Activated T-cell treated with anti-CD3 and anti-CD28 coated beads, Interleukin-2, amount 50 U/mL, for 4 hours (primary cell): ENCODE measurements around the gene PLEKHF1. TPM values are rescaled to one million over a fixed set of nuclear protein-coding genes. Genes with fewer than 3 reads are reported as not detected.

ENCODE experiments used
- ATAC-seq, 2 donors: fragments of 200-7000 bp; cut with Tn5 transposase; one replicate each; pipeline ENCODE4 v1.10.0; 2021
- DNase-seq: peaks from one replicate; pipeline ENCODE4 v3.0.0-alpha.2; 2020
- H3K27me3 Mint-ChIP-seq: one replicate; pipeline ENCODE4 v1.8.0; 2021; ENCODE audit warnings: low read depth, mixed read lengths
- H3K36me3 Mint-ChIP-seq: one replicate; pipeline ENCODE4 v1.8.0; 2022; ENCODE audit warnings: mixed read lengths; ENCODE audit not compliant: insufficient read depth
- H3K4me1 Mint-ChIP-seq: one replicate; pipeline ENCODE4 v1.8.0; 2021; ENCODE audit warnings: low read depth, mixed read lengths
- H3K4me3 Mint-ChIP-seq: one replicate; pipeline ENCODE4 v1.8.0; 2021; ENCODE audit warnings: mild to moderate bottlenecking, moderate library complexity, mixed read lengths
- H3K9me3 Mint-ChIP-seq: one replicate; pipeline ENCODE4 v1.8.0; 2021; ENCODE audit warnings: mixed read lengths
- total RNA-seq, 3 donors: library from RNA; stranded (reverse); gene quantifications; one replicate each; pipeline ENCODE4 v1.2.1, GENCODE V29; 2021

Gene PLEKHF1, protein sequence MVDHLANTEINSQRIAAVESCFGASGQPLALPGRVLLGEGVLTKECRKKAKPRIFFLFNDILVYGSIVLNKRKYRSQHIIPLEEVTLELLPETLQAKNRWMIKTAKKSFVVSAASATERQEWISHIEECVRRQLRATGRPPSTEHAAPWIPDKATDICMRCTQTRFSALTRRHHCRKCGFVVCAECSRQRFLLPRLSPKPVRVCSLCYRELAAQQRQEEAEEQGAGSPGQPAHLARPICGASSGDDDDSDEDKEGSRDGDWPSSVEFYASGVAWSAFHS
- total RNA-seq: 10 to 100 TPM; 16.2 to 20.1 (median 18.4) TPM

DNA sequence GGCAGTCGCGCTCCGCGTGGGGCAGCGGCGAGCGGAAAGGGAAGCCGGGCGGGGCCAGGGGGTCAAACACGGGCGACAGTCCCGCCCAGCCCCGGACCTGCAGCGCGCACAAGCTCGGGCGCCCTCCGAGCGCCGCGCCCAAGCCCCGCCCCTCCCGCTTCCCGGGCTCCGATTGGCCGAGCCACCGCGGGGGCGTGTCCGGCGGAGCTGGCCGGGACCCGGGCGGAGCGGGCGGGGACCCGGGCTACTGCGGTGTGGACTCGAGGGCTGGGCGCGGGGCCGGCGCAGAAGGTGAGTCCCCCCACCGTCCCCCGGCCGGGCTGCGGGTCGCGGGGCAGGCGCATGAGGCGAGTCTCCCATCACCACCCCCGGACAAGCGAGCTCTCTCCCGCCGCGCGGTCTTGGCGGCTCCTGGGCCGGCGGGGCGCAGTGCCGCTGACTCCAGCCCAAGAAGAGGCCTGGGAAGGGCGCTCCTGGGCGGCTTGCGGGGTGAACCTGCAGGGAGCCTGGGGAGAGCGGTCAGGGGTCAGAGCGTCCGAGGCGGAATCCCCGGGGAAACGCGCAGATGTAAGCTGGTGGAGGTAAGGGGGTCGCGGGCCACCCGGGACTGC, at the start of gene PLEKHF1:
PLEKHF1 (plus strand) TSS at position 247 of the 611 bp plus-strand sequence. CDS start 8,379 bp downstream, outside the sequence.
- Mint-ChIP-seq H3K27me3 (no peaks in the 10 kb centered on the region), H3K9me3 (no peaks in the 10 kb centered on the region), H3K36me3 (no peaks in the 10 kb centered on the region), H3K4me3 (peak within 1 kb of the TSS; percentile 84), H3K4me1 (peaks cover 63% of the 10 kb centered on the region)
- ATAC-seq (peak; percentile 85 to 86), DNase-seq (peak; percentile 69)

DNA sequence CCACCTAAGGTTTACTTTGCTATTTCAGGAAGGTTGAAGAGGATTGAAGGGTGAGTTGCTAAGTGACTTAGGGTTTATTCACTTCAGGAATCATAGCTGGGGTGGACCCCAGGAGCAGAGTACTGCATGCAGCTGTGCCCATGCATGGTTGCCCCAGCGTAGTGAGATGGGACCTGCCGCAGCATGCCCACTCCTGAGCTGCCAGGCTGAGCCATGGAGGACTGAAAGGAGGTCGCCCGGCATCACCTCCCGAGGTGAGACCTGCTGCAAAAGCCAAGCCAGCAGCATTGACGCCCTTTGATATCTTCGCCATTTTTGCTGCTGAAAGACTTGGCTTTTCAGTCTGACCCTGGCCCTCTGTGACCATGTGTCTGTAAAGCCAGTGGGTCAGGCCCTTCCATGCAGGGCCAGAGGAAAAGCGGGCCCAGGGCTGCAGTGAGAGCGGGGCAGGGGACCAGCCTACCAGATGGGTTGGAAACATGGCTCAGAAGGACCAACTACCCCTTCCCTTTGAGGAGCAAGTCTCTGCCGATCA, 49.3 kb upstream of the PLEKHF1 start:
- no peak overlapping the region for H3K4me3 Mint-ChIP-seq
- peaks cover 18% of the 10 kb centered on the region for H3K4me1 Mint-ChIP-seq
- DNase-seq (no peak), ATAC-seq (no peak)
- no peaks in the 10 kb centered on the region for H3K27me3 Mint-ChIP-seq
- H3K9me3 Mint-ChIP-seq: no peaks in the 10 kb centered on the region
- H3K36me3 Mint-ChIP-seq: peaks cover 23% of the 10 kb centered on the region

DNA sequence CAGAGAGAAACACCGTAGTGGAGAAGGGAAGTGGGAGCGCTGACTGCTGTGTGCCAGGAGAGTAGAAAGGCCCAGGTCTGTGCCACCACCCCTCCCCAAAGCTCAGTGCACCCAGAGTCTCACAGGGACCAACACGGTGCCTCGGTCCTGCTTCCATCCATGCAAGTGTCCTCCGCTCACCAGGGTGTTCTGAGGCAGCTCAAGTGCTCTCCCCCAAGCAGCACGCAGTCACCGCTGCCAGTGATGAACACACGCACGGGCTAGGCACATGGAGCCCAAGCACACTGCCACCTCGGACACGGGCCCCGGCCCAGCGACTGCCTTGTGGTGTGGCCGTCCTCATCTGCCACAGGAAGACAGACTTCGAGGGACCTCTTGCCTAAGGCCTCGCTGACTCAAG, 48.7 kb upstream of the PLEKHF1 start:
- H3K4me3 Mint-ChIP-seq: no peak overlapping the region
- no peaks in the 10 kb centered on the region for H3K9me3 Mint-ChIP-seq
- H3K36me3 Mint-ChIP-seq: peaks cover 20% of the 10 kb centered on the region
- ATAC-seq: no peak
- H3K27me3 Mint-ChIP-seq: no peaks in the 10 kb centered on the region
- DNase-seq: no peak
- H3K4me1 Mint-ChIP-seq: peaks cover 19% of the 10 kb centered on the region

DNA sequence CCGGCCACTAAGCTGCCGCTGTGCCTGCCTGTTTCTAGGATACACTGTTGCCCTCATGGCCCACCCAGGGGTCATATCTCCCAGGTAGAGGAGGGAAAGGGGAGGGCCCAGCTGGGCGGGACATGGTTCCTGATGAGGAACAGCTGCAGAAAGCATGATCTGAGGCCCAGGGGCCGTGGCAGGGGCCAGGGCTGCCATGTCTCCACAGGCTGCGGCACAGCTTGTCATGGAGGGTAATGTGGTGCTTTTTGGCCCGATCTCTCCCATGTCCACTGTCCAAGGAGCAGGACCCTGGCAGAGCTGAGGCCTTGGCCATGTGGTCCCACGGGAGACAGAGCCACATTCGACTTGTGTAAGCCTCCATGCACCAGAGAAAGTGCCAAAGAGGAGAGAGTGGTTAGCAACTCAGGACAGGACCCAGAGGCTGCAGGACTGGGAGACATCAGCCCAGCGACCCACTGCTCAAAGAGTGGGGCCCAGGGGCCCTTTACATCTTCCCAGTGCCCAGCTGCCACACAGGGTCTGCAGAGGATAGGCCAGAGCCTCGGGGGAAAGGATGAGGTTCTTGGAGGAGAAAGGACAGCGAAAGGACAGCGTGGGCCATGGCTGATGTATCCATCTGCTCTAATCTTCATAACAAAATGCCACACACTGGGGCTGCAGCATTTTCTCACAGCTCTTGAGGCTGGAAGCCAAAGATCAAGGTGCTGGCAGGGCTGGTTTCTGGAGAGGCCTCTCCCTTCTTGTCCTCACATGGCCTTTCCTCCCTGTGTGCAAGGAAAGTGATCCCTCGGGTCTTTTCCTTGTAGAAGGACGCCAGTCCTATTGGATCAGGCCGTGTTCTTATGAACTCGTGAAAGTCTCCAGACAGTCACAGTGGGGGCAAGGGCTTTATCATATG, 47.6 kb upstream of the PLEKHF1 start:
- no peaks in the 10 kb centered on the region for H3K9me3 Mint-ChIP-seq

DNA sequence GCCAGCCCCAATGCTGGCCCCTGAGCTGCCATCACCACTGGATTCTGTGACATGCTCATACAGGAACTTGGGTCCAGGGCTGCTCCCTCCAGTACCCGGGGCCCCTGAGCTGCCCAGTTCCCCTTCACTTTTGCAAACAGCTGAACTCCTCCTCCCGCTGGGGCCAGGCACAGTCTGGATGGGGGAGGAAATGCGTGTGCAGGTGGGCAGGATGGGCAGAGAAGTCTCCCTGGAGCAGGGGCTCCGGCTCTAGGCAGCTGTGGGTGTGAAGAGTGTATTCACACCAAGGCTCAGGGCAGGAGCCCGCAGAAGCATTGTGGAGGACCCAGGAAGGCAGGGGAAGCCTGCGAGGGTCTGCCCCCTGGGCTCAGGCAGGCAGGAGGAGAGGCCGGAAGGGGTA, 46.8 kb upstream of the PLEKHF1 start:
- H3K9me3 Mint-ChIP-seq: no peaks in the 10 kb centered on the region
- no peak for ATAC-seq
- peaks cover 36% of the 10 kb centered on the region for H3K4me1 Mint-ChIP-seq
- H3K27me3 Mint-ChIP-seq: no peaks in the 10 kb centered on the region
- no peak for DNase-seq
- H3K36me3 Mint-ChIP-seq: peaks cover 7% of the 10 kb centered on the region
- no peak overlapping the region for H3K4me3 Mint-ChIP-seq

More for the DNA sequence above, 47.6 kb upstream of the PLEKHF1 start:
- peaks cover 28% of the 10 kb centered on the region for H3K4me1 Mint-ChIP-seq
- no peak overlapping the region for H3K4me3 Mint-ChIP-seq
- no peaks in the 10 kb centered on the region for H3K27me3 Mint-ChIP-seq
- ATAC-seq (no peak), DNase-seq (no peak)
- H3K36me3 Mint-ChIP-seq: peaks cover 11% of the 10 kb centered on the region

DNA sequence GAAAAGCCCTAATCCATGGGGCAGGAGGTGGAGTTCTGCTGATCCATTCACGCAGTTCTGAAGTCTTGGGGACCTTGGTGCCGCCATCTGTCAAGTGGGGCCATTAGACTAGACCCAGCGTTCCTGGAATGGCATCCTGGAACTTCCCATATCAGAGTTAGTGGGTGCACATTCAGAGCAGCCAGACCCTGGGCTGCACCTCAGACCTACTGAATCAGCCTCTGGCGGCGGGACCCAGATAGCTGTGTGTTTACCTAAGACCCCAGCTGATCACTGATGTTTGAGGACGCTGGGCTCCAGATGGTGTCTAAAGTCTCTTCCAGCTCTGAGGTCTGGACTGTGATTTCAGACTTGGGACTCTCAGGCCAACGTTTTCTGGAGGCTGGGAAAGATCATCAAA, 46.4 kb upstream of the PLEKHF1 start:
- Mint-ChIP-seq H3K9me3 (no peaks in the 10 kb centered on the region), H3K27me3 (no peaks in the 10 kb centered on the region), H3K4me1 (peaks cover 40% of the 10 kb centered on the region), H3K36me3 (peaks cover 7% of the 10 kb centered on the region), H3K4me3 (no peak overlapping the region)
- ATAC-seq (no peak), DNase-seq (no peak)

DNA sequence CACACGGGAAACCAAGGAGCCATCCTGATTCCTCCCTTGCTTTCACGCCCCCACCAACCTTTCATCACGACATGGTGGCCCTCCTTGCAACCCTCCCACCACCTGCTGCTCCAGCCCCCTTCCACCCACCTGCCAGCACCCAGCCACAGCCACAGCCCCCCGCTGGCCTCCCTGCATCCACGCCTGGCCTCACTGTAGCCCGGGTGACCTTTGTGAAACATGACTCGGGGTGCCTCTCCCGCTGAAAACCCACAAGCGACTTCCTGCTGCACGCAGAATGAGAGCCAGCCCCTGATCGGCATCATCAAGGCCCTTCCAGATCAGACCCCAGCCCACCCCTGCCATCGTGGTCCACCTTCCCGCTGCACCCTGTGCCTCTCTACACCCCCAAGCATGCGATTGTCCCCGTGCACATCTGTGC, 44.3 kb upstream of the PLEKHF1 start:
- H3K27me3 Mint-ChIP-seq: no peaks in the 10 kb centered on the region
- peaks cover 49% of the 10 kb centered on the region for H3K4me1 Mint-ChIP-seq
- H3K4me3 Mint-ChIP-seq: peak overlapping the region; percentile 61
- H3K36me3 Mint-ChIP-seq: no peaks in the 10 kb centered on the region
- peak; percentile 66 to 67 for ATAC-seq
- peak; percentile 41 for DNase-seq
- H3K9me3 Mint-ChIP-seq: no peaks in the 10 kb centered on the region

DNA sequence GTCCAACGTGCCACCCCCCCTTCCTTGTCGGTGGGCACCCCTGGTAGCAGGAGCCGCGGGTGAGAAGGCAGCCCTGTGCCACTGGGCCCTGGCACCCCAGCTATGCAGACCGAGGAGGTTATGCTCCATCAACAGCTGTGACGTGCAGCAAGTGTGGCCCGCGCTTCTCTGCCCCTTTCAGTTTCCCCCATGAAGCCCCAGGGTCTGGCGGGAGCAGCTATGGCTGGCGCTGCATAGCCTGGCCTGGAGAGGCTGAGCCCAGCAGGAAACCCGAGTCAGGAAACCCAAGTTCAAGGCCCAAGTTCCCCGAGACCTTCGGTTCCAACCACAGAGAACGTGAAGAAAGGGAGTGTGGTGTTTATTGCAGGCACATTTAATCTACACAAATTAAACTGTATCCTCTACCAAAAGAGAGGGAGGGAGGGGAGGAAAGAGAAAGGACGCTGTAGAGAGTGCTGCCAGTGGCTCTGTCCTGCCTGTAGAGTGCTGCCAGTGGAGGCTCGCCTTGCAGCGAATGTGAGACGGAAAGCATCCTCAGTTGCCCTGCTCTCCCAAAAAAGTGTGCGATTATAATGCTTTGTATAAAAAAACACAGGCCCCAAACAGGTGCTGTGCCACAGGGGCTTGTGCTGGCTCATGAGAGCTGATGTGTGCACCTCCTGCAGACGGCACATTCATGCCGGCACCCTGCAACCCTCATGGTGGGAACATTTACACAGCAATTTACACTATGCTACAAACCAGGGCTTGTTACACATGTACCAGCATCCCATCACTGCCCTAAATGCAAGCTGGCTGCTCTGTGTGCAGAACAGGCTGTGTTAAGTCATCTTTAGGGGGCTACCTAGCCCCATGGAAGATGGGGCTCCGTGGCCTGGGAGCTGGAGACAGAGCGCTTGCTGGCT, 42.8 kb upstream of the PLEKHF1 start:
- Mint-ChIP-seq H3K9me3 (no peaks in the 10 kb centered on the region), H3K4me3 (peak overlapping the region; percentile 47)

DNA sequence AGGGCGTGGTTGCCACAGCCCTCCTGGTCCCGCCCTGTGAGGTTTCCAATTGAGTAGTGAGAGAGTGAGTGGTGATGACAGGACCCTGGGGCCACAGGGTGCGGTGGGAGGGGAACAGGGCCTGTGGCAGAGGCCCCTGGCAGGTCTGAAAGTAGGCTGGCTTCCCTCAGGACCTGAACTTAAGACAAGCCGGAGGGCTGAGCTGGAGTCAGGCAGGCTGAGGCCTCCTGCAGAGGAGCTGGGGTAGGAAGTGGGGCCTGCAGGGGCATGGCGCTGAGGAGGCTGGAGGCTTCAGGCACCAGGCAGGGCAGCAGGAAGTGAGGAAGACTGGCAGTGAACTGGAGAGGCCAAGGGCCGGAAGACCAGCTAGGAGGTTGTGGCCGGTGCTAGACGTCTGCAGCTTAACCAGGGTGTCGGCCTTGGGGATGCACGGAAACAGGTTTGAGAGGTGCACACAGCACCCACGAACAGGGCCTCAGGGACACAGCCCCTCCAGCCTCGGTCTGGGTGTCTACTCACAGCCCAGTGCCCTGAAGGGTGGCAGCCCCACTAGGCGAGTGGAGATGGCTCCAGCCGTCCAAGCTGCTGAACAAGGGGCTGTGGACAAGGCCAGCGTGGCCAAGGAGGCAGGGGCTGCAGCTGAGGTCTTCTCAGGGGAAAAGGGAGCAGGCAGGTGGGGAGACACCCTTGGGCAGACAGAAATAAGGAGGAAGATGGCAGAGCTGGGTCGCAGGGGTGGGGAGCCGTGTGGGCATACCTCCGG, 41.4 kb upstream of the PLEKHF1 start:
- Mint-ChIP-seq H3K4me1 (peaks cover 49% of the 10 kb centered on the region), H3K4me3 (peak overlapping the region; percentile 69), H3K9me3 (no peaks in the 10 kb centered on the region), H3K27me3 (no peaks in the 10 kb centered on the region), H3K36me3 (no peaks in the 10 kb centered on the region)
- no peak for DNase-seq
- peak; percentile 71 to 90 for ATAC-seq

More for the DNA sequence above, 42.8 kb upstream of the PLEKHF1 start:
- Mint-ChIP-seq H3K4me1 (peaks cover 49% of the 10 kb centered on the region), H3K27me3 (no peaks in the 10 kb centered on the region), H3K36me3 (no peaks in the 10 kb centered on the region)
- DNase-seq (peak; percentile 16), ATAC-seq (peak; percentile 27 to 32)

DNA sequence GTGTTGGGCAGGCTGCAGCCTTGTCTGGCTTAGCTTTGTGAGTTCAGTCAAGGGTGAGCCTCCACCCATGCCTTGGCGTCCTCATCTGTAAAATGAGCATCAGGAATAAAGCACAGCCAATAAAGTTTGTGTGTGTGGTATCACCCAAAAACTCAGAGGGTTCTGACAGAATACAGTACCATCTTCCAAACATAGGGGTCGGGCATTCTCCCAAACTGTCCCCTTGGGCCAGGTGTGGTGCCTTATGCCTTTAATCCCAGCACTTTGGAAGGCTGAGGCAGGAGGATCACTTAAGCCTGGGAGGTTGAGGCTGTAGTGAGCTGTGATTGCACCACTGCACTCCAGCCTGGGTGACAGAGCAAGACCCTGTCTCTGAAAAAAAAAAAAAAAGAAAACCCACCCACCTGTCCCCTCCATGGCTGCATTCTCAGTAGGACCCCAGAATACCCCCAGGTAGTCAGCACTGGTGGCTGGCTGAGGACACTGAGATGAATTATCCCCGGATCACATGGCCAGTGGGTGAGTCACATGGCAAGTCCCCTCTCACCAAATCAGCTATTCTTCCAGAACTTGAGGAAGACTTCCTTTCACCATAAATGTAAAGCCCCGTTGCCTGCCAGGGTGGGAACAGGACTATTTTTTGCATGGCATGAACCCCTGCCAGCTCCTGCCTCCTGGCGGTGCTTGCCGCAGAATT, 40.6 kb upstream of the PLEKHF1 start:
- H3K4me3 Mint-ChIP-seq: peak overlapping the region; percentile 69
- no peaks in the 10 kb centered on the region for H3K36me3 Mint-ChIP-seq
- no peaks in the 10 kb centered on the region for H3K27me3 Mint-ChIP-seq
- DNase-seq: no peak
- no peak for ATAC-seq
- H3K4me1 Mint-ChIP-seq: peaks cover 49% of the 10 kb centered on the region
- H3K9me3 Mint-ChIP-seq: no peaks in the 10 kb centered on the region

DNA sequence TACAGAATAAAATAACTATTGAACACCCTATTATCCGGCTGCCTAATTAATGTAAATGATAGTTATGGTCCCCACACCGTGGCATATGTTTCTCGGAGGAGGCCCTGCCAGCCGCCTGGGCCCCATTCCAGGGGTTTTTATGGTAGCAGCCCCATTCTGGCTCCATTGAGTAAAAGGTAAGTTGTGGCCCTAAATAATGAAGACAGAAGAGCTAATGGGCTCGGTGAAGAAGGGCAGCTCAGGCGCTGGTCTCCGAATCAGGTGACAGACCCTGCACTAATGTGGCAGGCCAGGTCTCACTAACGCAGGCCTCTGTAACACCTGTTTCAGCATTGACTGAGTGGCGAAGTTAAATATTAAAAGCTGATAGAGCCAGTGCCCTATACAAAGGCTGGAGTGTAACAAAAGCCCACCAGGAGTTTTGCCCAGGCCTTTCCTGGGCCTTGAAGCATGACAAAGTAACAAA, 40.0 kb upstream of the PLEKHF1 start:
- no peaks in the 10 kb centered on the region for H3K9me3 Mint-ChIP-seq
- H3K36me3 Mint-ChIP-seq: no peaks in the 10 kb centered on the region
- no peak for DNase-seq
- peaks cover 46% of the 10 kb centered on the region for H3K4me1 Mint-ChIP-seq
- no peaks in the 10 kb centered on the region for H3K27me3 Mint-ChIP-seq
- no peak overlapping the region for H3K4me3 Mint-ChIP-seq
- ATAC-seq: no peak

DNA sequence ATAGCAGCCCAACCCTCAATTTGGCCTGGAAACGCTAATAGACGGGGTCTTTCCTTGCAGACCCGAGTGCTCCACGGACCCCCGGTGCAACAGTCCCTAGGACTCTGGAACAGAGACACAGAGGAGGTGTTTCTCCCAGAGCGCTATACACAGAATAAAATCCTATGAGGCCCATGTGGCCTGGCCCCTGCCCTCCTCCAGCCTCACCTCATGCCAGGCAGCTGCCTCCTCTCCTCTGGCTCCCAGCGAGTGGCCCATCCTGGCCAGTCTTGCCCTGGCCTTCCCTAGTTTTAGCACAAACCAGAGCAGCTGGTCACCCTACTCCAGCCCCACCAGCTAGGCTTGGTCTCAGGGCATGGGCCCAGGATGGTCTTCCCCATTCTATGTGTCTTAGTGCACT, 38.9 kb upstream of the PLEKHF1 start:
- Mint-ChIP-seq H3K4me3 (no peak overlapping the region), H3K4me1 (peaks cover 34% of the 10 kb centered on the region), H3K9me3 (no peaks in the 10 kb centered on the region), H3K36me3 (no peaks in the 10 kb centered on the region), H3K27me3 (no peaks in the 10 kb centered on the region)
- DNase-seq (no peak), ATAC-seq (no peak)
